ENCODE data around the gene VSIG10L.

- TF ChIP-seq POLR2A (IDR thresholded peaks at IDR 0.05; ENCODE audit: borderline replicate concordance, extremely low read depth, insufficient read depth, insufficient read length) (no peak), CTCF (IDR thresholded peaks at IDR 0.05 in 2 of 3, conservative IDR thresholded peaks at IDR 0.05 in 1 of 3; ENCODE audit: borderline replicate concordance in 1 of 3, insufficient read depth in 1 of 3, low read depth in 2 of 3, low read length in 2 of 3) (no peak), POLR2AphosphoS5 (IDR thresholded peaks at IDR 0.05; ENCODE audit: low read depth, low read length) (no peak), EGR1 (IDR thresholded peaks at IDR 0.05; ENCODE audit: low read depth) (no peak), ATF3 (IDR thresholded peaks at IDR 0.05) (no peak), EZH2 (IDR thresholded peaks at IDR 0.05) (no peak), YY1 (IDR thresholded peaks at IDR 0.05; ENCODE audit: extremely low read depth, insufficient replicate concordance, low read depth, low read length) (no peak), CBX3 (IDR thresholded peaks at IDR 0.05; ENCODE audit: low read depth) (no peak), RAD21 (IDR thresholded peaks at IDR 0.05; ENCODE audit: low read depth) (no peak), ZNF274 (IDR thresholded peaks at IDR 0.05; ENCODE audit: low read depth, low read length) (no peak)
These were observed 40.1 kb upstream of the VSIG10L start for GRCh38 chr19:51382004-51382403.

All from HCT116 (cell line).